Measurements from ENCODE around the gene APBB1IP.

The APBB1IP gene

GRCh38 chr10:26509307-26509706 lies 71.2 kb downstream of the APBB1IP start:
- no peak for DNase-seq

GRCh38 chr10:26513101-26513500 lies 75.0 kb downstream of the APBB1IP start:
- DNase-seq, result no peak

GRCh38 chr10:26516540-26517101 lies 78.5 kb downstream of the APBB1IP start:
- DNase-seq, result no peak

- no peak for DNase-seq
These were observed 79.2 kb downstream of the APBB1IP start for GRCh38 chr10:26517141-26517867.

GRCh38 chr10:26519803-26520202 lies 81.7 kb downstream of the APBB1IP start:
- DNase-seq, result no peak

- DNase-seq, result no peak
These were observed 82.4 kb downstream of the APBB1IP start for GRCh38 chr10:26520575-26520974.

GRCh38 chr10:26524161-26524896 lies 86.2 kb downstream of the APBB1IP start:
- DNase-seq, result no peak

- no peak for DNase-seq
These were observed 87.4 kb downstream of the APBB1IP start for GRCh38 chr10:26525586-26525985.

- DNase-seq, result peak; percentile 18
These were observed 88.9 kb downstream of the APBB1IP start for GRCh38 chr10:26527018-26527417.

- DNase-seq, result no peak
These were observed 89.9 kb downstream of the APBB1IP start for GRCh38 chr10:26528048-26528447.

GRCh38 chr10:26528715-26529393 lies 90.7 kb downstream of the APBB1IP start:
- no peak for DNase-seq

GRCh38 chr10:26534384-26534783 lies 96.2 kb downstream of the APBB1IP start:
- DNase-seq, result no peak

- DNase-seq, result no peak
These were observed 102.5 kb downstream of the APBB1IP start for GRCh38 chr10:26540601-26541000.

GRCh38 chr10:26543567-26544306 lies 105.6 kb downstream of the APBB1IP start:
- DNase-seq, result no peak

- no peak for DNase-seq
These were observed 106.8 kb downstream of the APBB1IP start for GRCh38 chr10:26544932-26545331.

GRCh38 chr10:26550774-26551526 lies 112.8 kb downstream of the APBB1IP start:
- DNase-seq, result no peak

- no peak for DNase-seq
These were observed 116.1 kb downstream of the APBB1IP start for GRCh38 chr10:26554246-26554645.

- no peak for DNase-seq
These were observed 117.7 kb downstream of the APBB1IP start for GRCh38 chr10:26555719-26556368.

- DNase-seq, result peak; percentile 38
These were observed 118.9 kb downstream of the APBB1IP start for GRCh38 chr10:26556748-26557640.

- no peak for DNase-seq
These were observed 119.5 kb downstream of the APBB1IP start for GRCh38 chr10:26557641-26558014.

Measured in stimulated activated CD4-positive, alpha-beta T cell treated with anti-CD3 and anti-CD28 coated beads, Interleukin-4, amount 100 ng/mL, for 24 hours (primary cell).